HCT116 (cell line): ENCODE data around the gene UPK2. TPM values are rescaled to one million over a fixed set of nuclear protein-coding genes. Genes with fewer than 3 reads are reported as not detected.

ENCODE experiments used
- ATAC-seq: fragments of 200-7000 bp; cut with Tn5 transposase; 2 replicates; pipeline ENCODE4 v1.9.1; 2020; ENCODE audit warnings: mild to moderate bottlenecking, moderate library complexity
- BruUV-seq: library from RNA; stranded (reverse); fragments of 400-500 nt; replicated peaks from 2 replicates; lab custom pipeline; 2021; lab: Mats Ljungman, UMichigan
- CTCF ChIA-PET: fragments of 300-600 bp; sonication (Branson Sonifier 250); formaldehyde crosslinking; loops from one replicate; lab custom pipeline; 2021; ENCODE audit warnings: antibody characterized with exemption; lab: Charles Lee
- POLR2A ChIA-PET: fragments of 300-600, 350-600 bp; sonication (Branson Sonifier 250); formaldehyde crosslinking; loops from one replicate; lab custom pipeline; 2021; ENCODE audit warnings: antibody characterized with exemption; lab: Charles Lee
- RAD21 ChIA-PET, 2 experiments: fragments of 300-600 bp; sonication (Branson Sonifier 250); formaldehyde crosslinking; loops; one replicate each; lab custom pipeline; 2023; ENCODE audit warnings: low total read pairs in 2 of 2; ENCODE audit not compliant: uncharacterized antibody in 2 of 2, unreplicated experiment in 2 of 2, low non-redundant PET in 1 of 2; lab: Charles Lee
- DNase-seq: peaks from one replicate; pipeline ENCODE4 v3.0.0-alpha.2; 2010; ENCODE audit warnings: low read depth, low spot score
- H2AFZ ChIP-seq: fragments of 200-600 bp; shearing (Covaris generic), sonication (generic); 2 replicates; pipeline ENCODE4 v1.6.1; 2017; ENCODE audit warnings: low read depth, mixed run types, mixed read lengths, antibody characterized with exemption, low read length; ENCODE audit not compliant: poor library complexity, severe bottlenecking
- H3K27ac ChIP-seq: 2 replicates; pipeline ENCODE4 v1.5.1; 2012; ENCODE audit warnings: low read depth, low read length
- H3K27me3 ChIP-seq: fragments of 200-600 bp; sonication (generic); 2 replicates; pipeline ENCODE4 v1.6.1; 2016; ENCODE audit warnings: mixed run types, low read length, mixed read lengths; ENCODE audit not compliant: insufficient read depth
- H3K36me3 ChIP-seq, 2 experiments: fragments of 200-500 bp in 1 of 2; fragments of 200-600 bp in 1 of 2; sonication (Bioruptor generic) in 1 of 2; sonication (generic) in 1 of 2; 2 replicates each; pipeline versions ENCODE4 v1.5.1 to v1.6.1; 2014 to 2016; ENCODE audit warnings: low read length in 2 of 2, inconsistent platforms in 1 of 2, mixed read lengths in 1 of 2, mixed run types in 1 of 2; ENCODE audit not compliant: insufficient read depth in 2 of 2, control insufficient read depth in 1 of 2
- H3K4me1 ChIP-seq, 2 experiments: fragments of 200-600 bp in 1 of 2; sonication (generic) in 1 of 2; 2 replicates each; pipeline versions ENCODE4 v1.5.1 to v1.6.1; 2012 to 2017; ENCODE audit warnings: low read length in 2 of 2, inconsistent platforms in 1 of 2, mild to moderate bottlenecking in 1 of 2, mixed read lengths in 1 of 2, mixed run types in 1 of 2, moderate library complexity in 1 of 2; ENCODE audit not compliant: insufficient read depth in 2 of 2, control insufficient read depth in 1 of 2
- H3K4me2 ChIP-seq: fragments of 200-600 bp; sonication (generic); 2 replicates; pipeline ENCODE4 v1.6.1; 2017; ENCODE audit warnings: mixed run types, low read length, mixed read lengths
- H3K4me3 ChIP-seq, 2 experiments: fragments of 200-600 bp in 1 of 2; sonication (generic) in 1 of 2; replicated peaks in 1 of 2; 2 replicates each; pipeline ENCODE4 v1.5.1; 2011 to 2016; ENCODE audit warnings: low read length in 2 of 2, control low read depth in 1 of 2, low read depth in 1 of 2, mild to moderate bottlenecking in 1 of 2, mixed read lengths in 1 of 2, mixed run types in 1 of 2
- H3K79me2 ChIP-seq: fragments of 200-600 bp; sonication (generic); 2 replicates; pipeline ENCODE4 v1.6.1; 2017; ENCODE audit warnings: mild to moderate bottlenecking, mixed run types, low read length, moderate library complexity, mixed read lengths; ENCODE audit not compliant: insufficient read depth
- H3K9ac ChIP-seq: fragments of 200-600 bp; sonication (generic); 2 replicates; pipeline ENCODE4 v1.6.1; 2016; ENCODE audit warnings: low read length, mixed read lengths
- H3K9me2 ChIP-seq: fragments of 200-600 bp; sonication (generic), shearing (Covaris generic); 2 replicates; pipeline ENCODE4 v1.6.1; 2017; ENCODE audit warnings: mixed run types, mild to moderate bottlenecking, moderate library complexity; ENCODE audit not compliant: insufficient read depth
- H3K9me3 ChIP-seq, 2 experiments: fragments of 200-500 bp in 1 of 2; fragments of 200-600 bp in 1 of 2; sonication (Bioruptor generic) in 1 of 2; sonication (generic) in 1 of 2; 2 replicates each; pipeline ENCODE4 v1.6.1; 2014 to 2017; ENCODE audit warnings: low read length in 2 of 2, mixed read lengths in 2 of 2, inconsistent platforms in 1 of 2, low read depth in 1 of 2, mild to moderate bottlenecking in 1 of 2, mixed run types in 1 of 2, moderate library complexity in 1 of 2; ENCODE audit not compliant: control insufficient read depth in 1 of 2, insufficient read depth in 1 of 2
- H4K20me1 ChIP-seq: fragments of 200-600 bp; sonication (generic), shearing (Covaris generic); 2 replicates; pipeline ENCODE4 v1.6.1; 2017; ENCODE audit warnings: mixed run types, mild to moderate bottlenecking, moderate library complexity; ENCODE audit not compliant: insufficient read depth
- ATF3 ChIP-seq: IDR thresholded peaks from 2 replicates; pipeline ENCODE4 v1.6.1; 2012
- CBX3 ChIP-seq: IDR thresholded peaks from 2 replicates; pipeline ENCODE4 v1.6.1; 2012; ENCODE audit warnings: low read depth
- CEBPB ChIP-seq: IDR thresholded peaks from 2 replicates; pipeline ENCODE4 v1.6.1; 2012; ENCODE audit warnings: low read depth
- CTCF ChIP-seq, 3 experiments: fragments of 200-600 bp in 1 of 3; sonication (generic) in 1 of 3; IDR thresholded peaks in 2 of 3; conservative IDR thresholded peaks in 1 of 3; 2 replicates each; pipeline ENCODE4 v1.5.1; 2012 to 2017; ENCODE audit warnings: low read depth in 2 of 3, low read length in 2 of 3, antibody characterized with exemption in 1 of 3, borderline replicate concordance in 1 of 3, control low read depth in 1 of 3, mild to moderate bottlenecking in 1 of 3, mixed read lengths in 1 of 3, mixed run types in 1 of 3, moderate library complexity in 1 of 3; ENCODE audit not compliant: insufficient read depth in 1 of 3
- POLR2AphosphoS5 ChIP-seq: IDR thresholded peaks from 2 replicates; pipeline ENCODE4 v1.6.1; 2011; ENCODE audit warnings: mild to moderate bottlenecking, low read depth, low read length, moderate library complexity
- RAD21 ChIP-seq: IDR thresholded peaks from 2 replicates; pipeline ENCODE4 v1.6.1; 2012; ENCODE audit warnings: low read depth, mild to moderate bottlenecking
- SIN3A ChIP-seq: IDR thresholded peaks from 2 replicates; pipeline ENCODE4 v1.6.1; 2012; ENCODE audit warnings: low read depth
- SRF ChIP-seq: IDR thresholded peaks from 2 replicates; pipeline ENCODE4 v1.6.1; 2012; ENCODE audit warnings: low read depth
- TCF7L2 ChIP-seq: IDR thresholded peaks from 2 replicates; pipeline ENCODE4 v1.7.0; 2011; ENCODE audit warnings: borderline replicate concordance, inconsistent platforms; ENCODE audit not compliant: insufficient read depth, insufficient read length; ENCODE audit errors: extremely low read depth
- YY1 ChIP-seq: IDR thresholded peaks from 2 replicates; pipeline ENCODE4 v1.6.1; 2011; ENCODE audit warnings: low read length, low read depth, moderate library complexity, mild to moderate bottlenecking; ENCODE audit not compliant: insufficient replicate concordance; ENCODE audit errors: extremely low read depth
- ZFX ChIP-seq: fragments of 450-650 bp; IDR thresholded peaks from 2 replicates; pipeline ENCODE4 v1.6.1; 2017
- ZNF274 ChIP-seq: fragments of 200-500 bp; sonication (Bioruptor generic); IDR thresholded peaks from 2 replicates; pipeline ENCODE4 v1.6.1; 2014; ENCODE audit warnings: mild to moderate bottlenecking, low read depth, low read length, inconsistent platforms
- intact Hi-C: fragments of 100-400 bp; cut with micrococcal nuclease; formaldehyde crosslinking; loops from 2 replicates; pipeline ENCODE4 v1.10.0; 2022
- microRNA-seq: library from miRNA; unstranded; fragments of <30 nt; microRNA quantifications from one replicate; pipeline ENCODE4, GENCODE V29; 2016; ENCODE audit warnings: borderline number of aligned reads
- total RNA-seq: library from RNA; stranded (reverse); gene quantifications from one replicate; pipeline ENCODE4 v1.2.1, GENCODE V29; 2021; ENCODE audit not compliant: unreplicated experiment
- TF ChIP-seq, protein P1 (sequence below): IDR thresholded peaks from 2 replicates; pipeline ENCODE4 v1.6.1; 2011; ENCODE audit warnings: mild to moderate bottlenecking, low read length, moderate library complexity; ENCODE audit not compliant: insufficient replicate concordance; ENCODE audit errors: extremely low read depth

UPK2 gene
- total RNA-seq, 1 experiment from 2014 or later: 0.42 TPM

DNA sequence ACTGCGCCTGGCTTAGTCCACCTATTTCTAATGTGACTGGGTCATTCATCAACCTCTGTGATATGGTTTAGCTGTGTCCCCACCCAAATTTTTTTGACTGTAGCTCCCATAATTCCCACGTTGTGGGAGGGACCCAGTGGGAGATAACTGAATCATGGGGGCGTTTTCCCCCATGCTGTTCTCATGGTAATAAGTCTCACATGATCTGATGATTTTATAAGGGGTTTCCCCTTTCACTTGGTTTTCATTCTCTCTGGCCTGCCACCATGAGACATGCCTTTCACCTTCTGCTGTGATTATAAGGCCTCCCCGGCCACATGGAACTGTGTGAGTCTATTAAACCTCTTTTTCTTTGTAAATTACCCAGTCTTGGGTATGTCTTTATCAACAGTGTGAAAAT, 50.6 kb downstream of the UPK2 start:
- ATAC-seq (no peak), DNase-seq (no peak)
- Histone ChIP-seq H3K9ac (no peak overlapping the region), H4K20me1 (no peaks in the 10 kb centered on the region), H3K27me3 (no peaks in the 10 kb centered on the region), H3K79me2 (peaks cover 42% of the 10 kb centered on the region), H3K4me2 (no peak overlapping the region), H3K9me3 (no peaks in the 10 kb centered on the region), H3K36me3 (peaks cover 19 to 27% of the 10 kb centered on the region in 2 experiments), H3K27ac (no peak overlapping the region), H3K4me1 (no peaks in the 10 kb centered on the region), H3K9me2 (no peaks in the 10 kb centered on the region), H3K4me3 (no peak overlapping the region), H2AFZ (no peak overlapping the region)
- TF ChIP-seq TCF7L2 (no peak), POLR2AphosphoS5 (no peak), ZNF274 (no peak), YY1 (no peak), ATF3 (no peak), CTCF (IDR thresholded peaks at IDR 0.05 in 2 of 3, conservative IDR thresholded peaks at IDR 0.05 in 1 of 3; ENCODE audit: borderline replicate concordance in 1 of 3, insufficient read depth in 1 of 3, low read depth in 2 of 3, low read length in 2 of 3) (no peak), SRF (no peak), CEBPB (no peak), RAD21 (no peak), SIN3A (no peak), CBX3 (no peak), ZFX (no peak)
- TF ChIP-seq, protein P1, sequence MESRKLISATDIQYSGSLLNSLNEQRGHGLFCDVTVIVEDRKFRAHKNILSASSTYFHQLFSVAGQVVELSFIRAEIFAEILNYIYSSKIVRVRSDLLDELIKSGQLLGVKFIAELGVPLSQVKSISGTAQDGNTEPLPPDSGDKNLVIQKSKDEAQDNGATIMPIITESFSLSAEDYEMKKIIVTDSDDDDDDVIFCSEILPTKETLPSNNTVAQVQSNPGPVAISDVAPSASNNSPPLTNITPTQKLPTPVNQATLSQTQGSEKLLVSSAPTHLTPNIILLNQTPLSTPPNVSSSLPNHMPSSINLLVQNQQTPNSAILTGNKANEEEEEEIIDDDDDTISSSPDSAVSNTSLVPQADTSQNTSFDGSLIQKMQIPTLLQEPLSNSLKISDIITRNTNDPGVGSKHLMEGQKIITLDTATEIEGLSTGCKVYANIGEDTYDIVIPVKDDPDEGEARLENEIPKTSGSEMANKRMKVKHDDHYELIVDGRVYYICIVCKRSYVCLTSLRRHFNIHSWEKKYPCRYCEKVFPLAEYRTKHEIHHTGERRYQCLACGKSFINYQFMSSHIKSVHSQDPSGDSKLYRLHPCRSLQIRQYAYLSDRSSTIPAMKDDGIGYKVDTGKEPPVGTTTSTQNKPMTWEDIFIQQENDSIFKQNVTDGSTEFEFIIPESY: no peak
- ChIA-PET RAD21 (interaction anchor here in 1 of 2 experiments (0.7 kb wide), 1 partner anchor 362 kb away, joined by 3 read pairs; no protein-coding TSS in a partner anchor), POLR2A (no interaction called here), CTCF (interaction anchor here (0.7 kb wide), 1 partner anchor 330 kb away, joined by 8 read pairs; no protein-coding TSS in a partner anchor)
- BruUV-seq: no TSS peak
- intact Hi-C loops: no loop called here

Small RNA genes lying within 50 kb of the gene (microRNA-seq; reads per million reads assigned to microRNA genes)
- not detected for gene MIR4492

Other genes with a start within 250 kb of the UPK2 start
- 150 TPM for gene DDX6, start 165.1 kb upstream of the UPK2 start, total RNA-seq
- not detected for gene CXCR5, start 72.4 kb upstream of the UPK2 start, total RNA-seq
- gene BCL9L, start 30.4 kb upstream of the UPK2 start, total RNA-seq: 120 TPM
- not detected for gene FOXR1, start 15.5 kb downstream of the UPK2 start, total RNA-seq
- gene CENATAC, start 41.8 kb downstream of the UPK2 start, total RNA-seq: 28.9 TPM
- 1,404 TPM for gene RPS25, start 62.0 kb downstream of the UPK2 start, total RNA-seq
- gene TRAPPC4, start 62.5 kb downstream of the UPK2 start, total RNA-seq: 61.6 TPM
- 49.8 TPM for gene SLC37A4, start 74.6 kb downstream of the UPK2 start, total RNA-seq
- gene HYOU1, start 100.9 kb downstream of the UPK2 start, total RNA-seq: 181 TPM
- gene VPS11, start 111.5 kb downstream of the UPK2 start, total RNA-seq: 20.4 TPM
- gene HMBS, start 128.6 kb downstream of the UPK2 start, total RNA-seq: 69.0 TPM
- gene DPAGT1, start 145.6 kb downstream of the UPK2 start, total RNA-seq: 45.1 TPM
- gene C2CD2L, start 151.0 kb downstream of the UPK2 start, total RNA-seq: 12.4 TPM
- 38.1 TPM for gene HINFP, start 165.3 kb downstream of the UPK2 start, total RNA-seq
- 1.9 TPM for gene ABCG4, start 192.8 kb downstream of the UPK2 start, total RNA-seq
- gene NLRX1, start 212.4 kb downstream of the UPK2 start, total RNA-seq: 21.4 TPM
- gene NHERF4, start 229.2 kb downstream of the UPK2 start, total RNA-seq: 0.30 TPM